PC-9 (cell line): Measurements from ENCODE around the gene MIA. TPM values are rescaled to one million over a fixed set of nuclear protein-coding genes. Genes with fewer than 3 reads are reported as not detected.
"Not testable (repeated sequence)": the region's sequence is repeated elsewhere in the genome, so short reads cannot be mapped to it uniquely, and the experiment has no call there.

Source experiments
- BruUV-seq: library from RNA; stranded (reverse); fragments of 400-500 nt; replicated peaks from 2 replicates; lab custom pipeline; 2021; lab: Mats Ljungman, UMichigan
- CTCF ChIA-PET: fragments of 300-600 bp; sonication (Branson Sonifier 250); formaldehyde crosslinking; loops from one replicate; lab custom pipeline; 2022; ENCODE audit warnings: antibody characterized with exemption; lab: Charles Lee
- POLR2A ChIA-PET: fragments of 300-600 bp; sonication (Branson Sonifier 250); formaldehyde crosslinking; loops from one replicate; lab custom pipeline; 2022; ENCODE audit warnings: antibody characterized with exemption; ENCODE audit not compliant: unreplicated experiment; lab: Charles Lee
- DNase-seq, 2 experiments: peaks; one replicate each; pipeline versions ENCODE4 v3.0.0 to v3.0.0-alpha.2; 2015 to 2022; ENCODE audit warnings: mixed read lengths in 1 of 2
- H2AFZ ChIP-seq: fragments of 200-600 bp; sonication (generic); 2 replicates; pipeline ENCODE4 v1.8.1; 2017; ENCODE audit warnings: antibody characterized with exemption
- H3F3A ChIP-seq: fragments of 200-600 bp; sonication (generic); 2 replicates; pipeline ENCODE4 v1.8.1; 2017; ENCODE audit warnings: antibody characterized with exemption, mild to moderate bottlenecking, low read depth; ENCODE audit not compliant: insufficient read depth
- H3K27ac ChIP-seq: fragments of 200-600 bp; sonication (generic); 2 replicates; pipeline ENCODE4 v1.6.1; 2016; ENCODE audit warnings: mixed run types
- H3K27me3 ChIP-seq: fragments of 200-600 bp; sonication (generic); 2 replicates; pipeline ENCODE4 v1.6.1; 2016; ENCODE audit warnings: low read depth, mixed run types; ENCODE audit not compliant: insufficient read depth
- H3K36me3 ChIP-seq: fragments of 200-600 bp; sonication (generic); 2 replicates; pipeline ENCODE4 v1.6.1; 2016; ENCODE audit warnings: low read depth, mixed run types
- H3K4me1 ChIP-seq: fragments of 200-600 bp; sonication (generic); replicated peaks from 2 replicates; pipeline ENCODE4 v1.6.1; 2016; ENCODE audit warnings: mixed run types; ENCODE audit not compliant: insufficient read depth
- H3K4me2 ChIP-seq: fragments of 200-600 bp; sonication (generic); 2 replicates; pipeline ENCODE4 v1.6.1; 2017; ENCODE audit warnings: mixed run types
- H3K4me3 ChIP-seq: fragments of 200-600 bp; sonication (generic); 2 replicates; pipeline ENCODE4 v1.6.1; 2016; ENCODE audit warnings: mixed run types
- H3K79me2 ChIP-seq: fragments of 200-600 bp; sonication (generic); 2 replicates; pipeline ENCODE4 v1.6.1; 2017; ENCODE audit warnings: low read depth, mixed run types
- H3K9me2 ChIP-seq: fragments of 200-600 bp; sonication (generic); 2 replicates; pipeline ENCODE4 v1.8.1; 2017; ENCODE audit warnings: mild to moderate bottlenecking; ENCODE audit not compliant: insufficient read depth
- H3K9me3 ChIP-seq: fragments of 200-600 bp; sonication (generic); 2 replicates; pipeline ENCODE4 v1.8.1; 2016; ENCODE audit warnings: low read depth; ENCODE audit not compliant: insufficient read depth
- H4K20me1 ChIP-seq: fragments of 200-600 bp; sonication (generic); 2 replicates; pipeline ENCODE4 v1.8.1; 2017; ENCODE audit not compliant: insufficient read depth
- CTCF ChIP-seq: fragments of 200-600 bp; sonication (generic); conservative IDR thresholded peaks from 2 replicates; pipeline ENCODE4 v1.6.1; 2017; ENCODE audit warnings: mixed run types, antibody characterized with exemption, mild to moderate bottlenecking, moderate library complexity
- EZH2 ChIP-seq: fragments of 200-600 bp; sonication (generic); IDR thresholded peaks from 2 replicates; pipeline ENCODE4 v1.8.0; 2017; ENCODE audit warnings: antibody characterized with exemption, low read depth
- intact Hi-C: fragments of 100-400 bp; cut with micrococcal nuclease; formaldehyde crosslinking; loops from one replicate; pipeline ENCODE4 v1.10.0; 2022; ENCODE audit not compliant: unreplicated experiment
- total RNA-seq: library from RNA; stranded (reverse); gene quantifications from 2 replicates; pipeline ENCODE4 v1.2.3, GENCODE V29; 2021

MIA gene
- total RNA-seq, 1 experiment from 2014 or later, result 2.7 TPM

- Histone ChIP-seq H3K4me1 (peaks cover 4% of the 10 kb centered on the region; the same call in 1 of the 2 replicates), H4K20me1 (peaks cover 22% of the 10 kb centered on the region), H3K27me3 (no peaks in the 10 kb centered on the region), H3K36me3 (peaks cover 4% of the 10 kb centered on the region; the same call in 1 of the 2 replicates), H3F3A (no peaks in the 10 kb centered on the region), H3K79me2 (peaks cover 13% of the 10 kb centered on the region; the same call in 1 of the 2 replicates), H3K4me2 (no peak overlapping the region), H3K27ac (no peak overlapping the region), H2AFZ (no peak overlapping the region), H3K9me2 (no peaks in the 10 kb centered on the region), H3K4me3 (no peak overlapping the region), H3K9me3 (no peaks in the 10 kb centered on the region)
- no peak for DNase-seq
- no TSS peak for BruUV-seq
- intact Hi-C loops, result no loop called here
- TF ChIP-seq CTCF, result no peak
- no peak for TF ChIP-seq EZH2
- POLR2A ChIA-PET, result interaction anchor here (0.5 to 0.6 kb wide), 2 partner anchors 58 to 477 kb away, joined by 4 to 5 read pairs; partner anchors contain the start of gene SNRPA
- CTCF ChIA-PET, result no interaction called here
These were observed 33.2 kb downstream of the MIA start for GRCh38 chr19:40808497-40808896.

GRCh38 chr19:40809358-40810086, 34.2 kb downstream of the MIA start:
- no peak overlapping the region for H3K4me3 ChIP-seq
- no peaks in the 10 kb centered on the region for H3K9me2 ChIP-seq
- TF ChIP-seq CTCF (no peak), EZH2 (no peak)
- no peak overlapping the region for H3K4me2 ChIP-seq
- no TSS peak for BruUV-seq
- H3K36me3 ChIP-seq, result peaks cover 4% of the 10 kb centered on the region; the same call in 1 of the 2 replicates
- no peaks in the 10 kb centered on the region for H3K4me1 ChIP-seq
- no peak overlapping the region for H2AFZ ChIP-seq
- ChIA-PET CTCF (no interaction called here), POLR2A (interaction anchor here (0.6 kb wide), 1 partner anchor 59 kb away, joined by 4 read pairs; the partner anchor contains the start of gene SNRPA)
- H3K79me2 ChIP-seq, result 0 out of 2 replicates have a peak, but pooled peaks cover 4% of the 10 kb centered on the region
- H4K20me1 ChIP-seq, result peaks cover 11% of the 10 kb centered on the region
- no peaks in the 10 kb centered on the region for H3K9me3 ChIP-seq
- H3F3A ChIP-seq, result no peaks in the 10 kb centered on the region
- H3K27me3 ChIP-seq, result no peaks in the 10 kb centered on the region
- no peak for DNase-seq
- H3K27ac ChIP-seq, result no peak overlapping the region
- intact Hi-C loops, result loop anchor here (5.0 kb wide), 1 partner anchor 57 kb away; the partner anchor contains the start of genes ACTMAP and SNRPA

DNA sequence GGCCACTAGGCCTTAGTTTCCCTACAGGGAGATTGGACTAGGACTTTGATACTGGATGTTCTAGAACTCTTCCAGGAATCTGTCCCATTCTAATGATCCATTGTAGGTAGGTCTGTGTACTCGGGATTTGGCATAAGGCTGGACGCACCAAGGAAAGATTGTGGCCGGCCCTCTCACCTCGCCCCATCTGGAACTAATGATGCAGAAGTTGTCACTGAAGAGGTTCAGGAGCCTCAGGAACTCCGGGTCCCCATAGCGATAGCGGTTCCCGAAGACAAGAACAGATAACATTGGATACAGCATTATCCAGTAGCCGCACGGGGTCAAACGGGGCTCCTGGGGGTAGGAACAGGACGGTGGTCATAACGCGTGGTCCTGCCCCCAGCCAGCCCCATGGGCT, 34.8 kb downstream of the MIA start:
- Histone ChIP-seq H3K4me2 (no peak overlapping the region), H3K4me3 (no peak overlapping the region)
- no TSS peak for BruUV-seq

DNA sequence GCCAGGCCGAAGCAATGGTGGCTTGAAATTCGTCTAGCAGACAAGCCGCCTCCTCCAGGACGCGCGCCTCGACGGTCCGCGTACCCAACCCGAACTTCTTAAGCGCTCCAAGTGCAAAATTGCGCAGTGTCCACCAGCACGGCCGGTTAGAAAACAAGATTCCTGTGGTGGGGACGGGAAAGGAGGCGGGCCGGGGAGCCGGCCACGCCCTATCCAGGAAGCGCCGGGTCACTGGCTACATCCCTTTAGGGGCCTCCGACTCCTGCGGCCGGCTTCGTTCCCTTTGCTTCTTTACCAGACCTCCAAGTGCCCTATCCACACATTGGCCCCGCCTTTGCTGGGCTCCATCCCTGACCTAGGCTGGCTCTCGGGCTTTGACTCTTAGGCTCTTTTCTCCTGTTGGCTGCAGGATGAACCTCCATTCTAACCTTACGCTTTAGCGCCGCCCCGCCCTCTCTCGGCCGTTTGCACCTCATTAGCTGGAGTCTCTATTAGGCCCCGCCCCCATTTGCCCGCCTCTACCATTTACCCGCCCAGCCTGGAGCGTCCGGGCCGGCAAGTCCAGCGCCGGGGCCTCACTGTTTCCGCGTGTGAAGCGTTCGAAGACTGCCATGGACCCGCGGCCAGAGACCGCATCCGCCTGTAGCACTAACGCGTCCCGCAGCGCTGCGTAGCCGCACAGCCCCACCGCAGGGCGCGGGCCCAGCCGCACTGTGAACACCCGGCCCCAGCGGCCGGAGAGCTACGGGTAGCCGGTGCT, 35.5 kb downstream of the MIA start:
- H3K4me1 ChIP-seq, H3K27ac ChIP-seq, H4K20me1 ChIP-seq, CTCF ChIA-PET, H3K9me2 ChIP-seq, H3K4me2 ChIP-seq, H3K9me3 ChIP-seq, BruUV-seq, H2AFZ ChIP-seq, H3K79me2 ChIP-seq, H3K4me3 ChIP-seq, H3F3A ChIP-seq, H3K36me3 ChIP-seq, H3K27me3 ChIP-seq: not testable (repeated sequence)
- POLR2A ChIA-PET, result interaction anchor here (0.7 kb wide), 3 partner anchors 490 to 516 kb away, joined by 3 to 5 read pairs (median 4); no protein-coding TSS in a partner anchor
- intact Hi-C loops, result loop anchor here (5.0 kb wide), 1 partner anchor 59 kb away; the partner anchor contains the start of genes ACTMAP and SNRPA
- peak in 1 of 2 experiments; percentile 87 for DNase-seq

More for the DNA sequence above, 34.8 kb downstream of the MIA start:
- POLR2A ChIA-PET, result no interaction called here
- CTCF ChIA-PET, result no interaction called here
- no peaks in the 10 kb centered on the region for H3K27me3 ChIP-seq
- TF ChIP-seq EZH2 (no peak), CTCF (no peak)
- intact Hi-C loops, result loop anchor here (5.0 kb wide), 1 partner anchor 58 kb away; the partner anchor contains the start of genes ACTMAP and SNRPA
- peaks cover 1% of the 10 kb centered on the region; the same call in 1 of the 2 replicates for H3K36me3 ChIP-seq
- H2AFZ ChIP-seq, result no peak overlapping the region
- no peaks in the 10 kb centered on the region for H3F3A ChIP-seq
- no peaks in the 10 kb centered on the region for H3K4me1 ChIP-seq
- no peak overlapping the region for H3K27ac ChIP-seq
- H3K9me2 ChIP-seq, result no peaks in the 10 kb centered on the region
- H3K9me3 ChIP-seq, result no peaks in the 10 kb centered on the region
- H4K20me1 ChIP-seq, result peaks cover 5% of the 10 kb centered on the region
- no peaks in the 10 kb centered on the region for H3K79me2 ChIP-seq
- no peak for DNase-seq
